Lower leg skin (tissue), 3 donors: Measurements from ENCODE around the gene MTCH1.

Experiments used
- CTCF ChIP-seq, 3 donors: fragments of 450-650 bp; IDR thresholded peaks; one replicate each; pipeline ENCODE4 v1.5.1; 2016; ENCODE audit warnings: antibody characterized with exemption in 3 of 3, mild to moderate bottlenecking in 3 of 3, moderate library complexity in 2 of 3
- POLR2A ChIP-seq, 2 donors: fragments of 450-650 bp; IDR thresholded peaks; one replicate each; pipeline ENCODE4 v1.6.1; 2016 to 2017; ENCODE audit warnings: antibody characterized with exemption in 2 of 2, mild to moderate bottlenecking in 1 of 2, moderate library complexity in 1 of 2

GRCh38 chr6:36979347-36979742 is 6.7 kb downstream of the MTCH1 start:
- TF ChIP-seq POLR2A (IDR thresholded peaks at IDR 0.05) = no peak
- no peak for TF ChIP-seq CTCF (IDR thresholded peaks at IDR 0.05)
